Right cardiac atrium (tissue), 5 donors: ENCODE results near the gene UXS1. TPM values are rescaled to one million over a fixed set of nuclear protein-coding genes. Genes with fewer than 3 reads are reported as not detected.
A peak's percentile ranks its signal among the peaks of the same experiment; 100 is the strongest.

Source experiments
- ATAC-seq, 2 donors: fragments of 200-7000 bp; cut with Tn5 transposase; one replicate each; pipeline versions ENCODE4 v1.8.0 to v1.9.1; 2020; ENCODE audit warnings: moderate library complexity in 2 of 2, mild to moderate bottlenecking in 1 of 2
- DNase-seq, 3 donors: peaks; one replicate each; pipeline ENCODE4 v3.0.0-alpha.2; 2020
- H3K27ac ChIP-seq: one replicate; pipeline ENCODE4 v1.5.1; 2013; ENCODE audit warnings: mild to moderate bottlenecking, low read length, control low read depth, moderate library complexity
- H3K27me3 ChIP-seq: one replicate; pipeline ENCODE4 v1.6.1; 2013; ENCODE audit not compliant: control insufficient read depth, insufficient read depth
- H3K4me1 ChIP-seq: one replicate; pipeline ENCODE4 v1.6.1; 2013; ENCODE audit warnings: low read length; ENCODE audit not compliant: control insufficient read depth, insufficient read depth
- H3K4me3 ChIP-seq: one replicate; pipeline ENCODE4 v1.5.1; 2013; ENCODE audit warnings: low read length, control low read depth
- H3K9me3 ChIP-seq: one replicate; pipeline ENCODE4 v1.6.1; 2013; ENCODE audit warnings: low read length; ENCODE audit not compliant: control insufficient read depth
- WGBS: extraction: QIAGEN DNeasy Blood & Tissue Kit; methylation state at CpG from one replicate; pipeline ENCODE4 v1.1.7; 2013; 5-methylcytosine and 5-hydroxymethylcytosine counted together
- intact Hi-C, 4 donors: fragments of 100-400 bp; cut with DNase I; formaldehyde crosslinking; loops; one replicate each; pipeline versions ENCODE4 v1.11.0 to v1.14.0; 2022 to 2023
- polyA plus RNA-seq: library from polyadenylated mRNA; stranded (reverse); fragments of 200-250 nt; gene quantifications from one replicate; pipeline ENCODE4 v1.2.3, GENCODE V29; 2013
- total RNA-seq, 4 donors: library from RNA; stranded (reverse); fragmentation: NEBNext Ultra II Directional; extraction: Animal tissue kit (Norgen Biotek cat#: 25700); gene quantifications; one replicate each; pipeline ENCODE4 v1.2.1, GENCODE V29; 2021
- donor health status: healthy with polysubstance abuse.
- donor health status: DM: no; HTN: yes; CAD: no.
- donor health status: DM: no; HTN: no; CAD: no.
- donor health status: DM: no; HTN: yes; CAD: no; lungs with severe emphysema.
- donor health status: DM: yes; HTN: yes; CAD: no.

The UXS1 gene
- total and polyA plus RNA-seq, 5 donors: 25.7 to 35.4 (median 27.3) TPM

DNA sequence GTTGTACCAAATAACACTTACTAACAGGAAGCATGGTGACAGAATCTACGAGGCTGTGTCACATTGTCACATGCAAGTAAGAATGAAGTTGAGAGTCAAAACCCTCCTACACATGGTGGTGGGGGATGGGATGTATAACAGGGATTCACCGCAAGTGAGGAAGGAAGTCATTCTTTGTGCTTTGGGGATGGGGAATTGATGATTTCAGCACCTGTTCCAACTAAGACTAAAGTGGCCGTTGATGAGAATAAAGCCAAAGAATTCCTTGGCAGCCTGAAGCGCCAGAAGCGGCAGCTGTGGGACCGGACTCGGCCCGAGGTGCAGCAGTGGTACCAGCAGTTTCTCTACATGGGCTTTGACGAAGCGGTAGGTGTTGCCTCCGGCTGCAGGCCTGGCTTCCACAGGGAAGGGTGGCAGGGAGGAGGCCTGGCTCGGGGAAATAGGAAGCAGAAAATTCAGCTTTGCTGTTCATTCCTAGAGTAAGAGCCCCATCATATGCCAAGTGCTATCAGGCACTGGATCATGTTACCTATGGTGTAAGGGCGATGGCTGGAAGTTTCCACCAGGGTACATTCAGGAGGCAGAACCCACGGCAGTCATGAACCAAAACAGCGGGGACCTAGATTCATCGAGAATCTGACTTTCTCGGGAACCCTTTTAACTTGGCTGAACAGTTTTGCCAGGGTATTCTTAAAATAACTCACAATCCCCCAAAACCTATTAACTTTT is 120.3 kb downstream of the UXS1 start:
- H3K27ac ChIP-seq: no peak overlapping the region
- DNase-seq (no peak), ATAC-seq (no peak)
- no peak overlapping the region for H3K4me3 ChIP-seq
- intact Hi-C loops: loop anchor here in 1 of 4 donors (10.0 kb wide), 1 partner anchor 499 kb away; no protein-coding TSS in a partner anchor
- no peaks in the 10 kb centered on the region for H3K4me1 ChIP-seq
- WGBS: 73% methylated on average over 17 of the region's 17 CpGs
- no peaks in the 10 kb centered on the region for H3K27me3 ChIP-seq
- H3K9me3 ChIP-seq: no peaks in the 10 kb centered on the region

- no peaks in the 10 kb centered on the region for H3K9me3 ChIP-seq
- intact Hi-C loops: loop anchor here in 1 of 4 donors (10.0 kb wide), 1 partner anchor 495 kb away; no protein-coding TSS in a partner anchor
- H3K27ac ChIP-seq: no peak overlapping the region
- no peak for DNase-seq
- no peaks in the 10 kb centered on the region for H3K4me1 ChIP-seq
- H3K4me3 ChIP-seq: no peak overlapping the region
- ATAC-seq: no peak
- H3K27me3 ChIP-seq: no peaks in the 10 kb centered on the region
- WGBS: 96% methylated on average over 4 of the region's 4 CpGs
Measured at GRCh38 chr2:106070181-106070580, 123.9 kb downstream of the UXS1 start.

GRCh38 chr2:106068451-106068850 is 125.7 kb downstream of the UXS1 start:
- intact Hi-C loops: no loop called here
- Histone ChIP-seq H3K4me1 (no peaks in the 10 kb centered on the region), H3K27me3 (no peaks in the 10 kb centered on the region), H3K4me3 (no peak overlapping the region), H3K27ac (no peak overlapping the region), H3K9me3 (no peaks in the 10 kb centered on the region)
- no peak for ATAC-seq
- no peak for DNase-seq
- WGBS: 86% methylated on average over 4 of the region's 4 CpGs

GRCh38 chr2:106065983-106066820 is 127.9 kb downstream of the UXS1 start:
- Histone ChIP-seq H3K4me3 (peak overlapping the region; percentile 36), H3K9me3 (no peaks in the 10 kb centered on the region), H3K27ac (no peak overlapping the region), H3K27me3 (no peaks in the 10 kb centered on the region), H3K4me1 (no peaks in the 10 kb centered on the region)
- DNase-seq (peak in 1 of 3 donors; percentile 51), ATAC-seq (peak; percentile 8 to 25)
- intact Hi-C loops: no loop called here
- 60% methylated on average over 26 of the region's 26 CpGs for WGBS

DNA sequence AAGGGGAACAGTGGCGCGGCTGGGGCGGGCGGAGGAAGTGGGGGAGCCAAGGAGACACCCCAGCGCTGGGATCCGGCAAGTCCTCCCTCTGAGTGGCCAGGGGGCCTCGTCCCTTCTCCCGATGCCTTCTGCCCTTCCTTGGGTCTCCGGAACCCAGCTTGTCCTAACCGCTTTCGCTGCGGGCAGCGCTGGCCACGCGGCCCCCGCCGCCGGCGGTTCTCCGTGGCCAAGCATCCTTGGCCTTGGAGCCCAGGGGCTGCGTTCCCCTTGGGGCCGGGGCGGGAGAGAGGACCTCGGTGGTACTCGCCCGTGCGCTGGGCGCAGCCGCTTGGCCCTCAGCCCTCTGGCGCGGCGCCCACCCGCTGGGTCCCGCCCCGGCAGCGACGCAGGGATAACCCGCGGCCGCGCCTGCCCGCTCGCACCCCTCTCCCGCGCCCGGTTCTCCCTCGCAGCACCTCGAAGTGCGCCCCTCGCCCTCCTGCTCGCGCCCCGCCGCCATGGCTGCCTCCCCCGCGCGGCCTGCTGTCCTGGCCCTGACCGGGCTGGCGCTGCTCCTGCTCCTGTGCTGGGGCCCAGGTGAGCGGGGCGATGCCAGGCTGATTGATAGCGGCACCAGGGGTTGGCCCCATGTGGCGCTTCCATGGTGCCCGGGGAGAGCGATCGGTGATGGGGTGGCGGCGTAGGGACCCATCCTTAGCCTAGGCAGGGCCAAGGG is 128.7 kb downstream of the UXS1 start:
- intact Hi-C loops: no loop called here
- H3K9me3 ChIP-seq: no peaks in the 10 kb centered on the region
- DNase-seq (peak; percentile 48 to 82 (median 81)), ATAC-seq (peak; percentile 82 to 86)
- H3K4me1 ChIP-seq: no peaks in the 10 kb centered on the region
- no peaks in the 10 kb centered on the region for H3K27me3 ChIP-seq
- H3K4me3 ChIP-seq: peak overlapping the region; percentile 36
- H3K27ac ChIP-seq: no peak overlapping the region
- 5% methylated on average over 68 of the region's 68 CpGs for WGBS

DNA sequence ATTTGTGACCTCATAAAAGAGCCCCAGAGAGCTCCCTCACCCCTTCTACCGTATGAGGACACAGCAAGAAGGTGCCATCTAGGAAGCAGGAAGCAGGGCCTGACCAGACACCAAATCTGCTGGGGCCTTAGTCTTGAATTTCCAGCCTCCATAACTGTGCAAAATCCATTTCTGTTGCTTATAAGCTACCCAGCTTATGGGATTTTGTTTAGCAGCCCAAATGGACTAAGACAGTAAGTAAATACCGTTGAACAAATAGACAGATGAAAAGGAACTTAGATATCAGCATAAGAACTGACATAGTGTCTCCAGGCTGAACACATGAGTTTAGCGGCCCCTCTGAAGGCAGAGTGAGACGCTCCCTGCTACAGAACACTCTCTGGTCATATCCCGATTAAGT is 130.9 kb downstream of the UXS1 start:
- H3K27me3 ChIP-seq: no peaks in the 10 kb centered on the region
- 72% methylated on average over 5 of the region's 5 CpGs for WGBS
- DNase-seq (no peak), ATAC-seq (no peak)
- H3K27ac ChIP-seq: no peak overlapping the region
- no peaks in the 10 kb centered on the region for H3K4me1 ChIP-seq
- H3K4me3 ChIP-seq: no peak overlapping the region
- no peaks in the 10 kb centered on the region for H3K9me3 ChIP-seq
- intact Hi-C loops: no loop called here

DNA sequence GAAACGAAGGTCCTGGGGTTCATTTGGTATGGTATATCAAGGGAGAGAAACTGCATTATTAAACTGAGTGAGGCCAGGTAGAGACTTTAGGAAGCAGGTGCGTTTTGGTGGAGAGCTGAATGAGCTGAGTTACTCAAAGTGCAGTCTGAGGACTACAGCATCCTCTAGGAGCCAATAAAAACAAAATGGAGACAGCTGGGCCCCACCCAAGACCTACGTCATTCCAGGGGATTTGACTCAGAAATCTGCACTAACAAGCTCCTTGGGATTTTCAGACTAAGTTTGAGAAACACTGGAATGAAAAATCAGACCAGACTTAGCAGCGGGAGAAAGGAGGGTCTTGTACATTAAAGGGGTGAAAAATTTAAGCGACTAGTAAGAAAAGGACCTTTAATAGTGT is 131.5 kb downstream of the UXS1 start:
- 79% methylated on average over 5 of the region's 5 CpGs for WGBS
- intact Hi-C loops: no loop called here

GRCh38 chr2:106061611-106062349 is 132.3 kb downstream of the UXS1 start:
- no peaks in the 10 kb centered on the region for H3K9me3 ChIP-seq
- intact Hi-C loops: no loop called here

More for the DNA sequence above, 131.5 kb downstream of the UXS1 start:
- H3K27me3 ChIP-seq: no peaks in the 10 kb centered on the region
- no peak overlapping the region for H3K27ac ChIP-seq
- DNase-seq (peak; percentile 69 to 87 (median 76)), ATAC-seq (peak; percentile 55 to 79)
- H3K4me3 ChIP-seq: no peak overlapping the region
- H3K9me3 ChIP-seq: no peaks in the 10 kb centered on the region
- no peaks in the 10 kb centered on the region for H3K4me1 ChIP-seq

DNA sequence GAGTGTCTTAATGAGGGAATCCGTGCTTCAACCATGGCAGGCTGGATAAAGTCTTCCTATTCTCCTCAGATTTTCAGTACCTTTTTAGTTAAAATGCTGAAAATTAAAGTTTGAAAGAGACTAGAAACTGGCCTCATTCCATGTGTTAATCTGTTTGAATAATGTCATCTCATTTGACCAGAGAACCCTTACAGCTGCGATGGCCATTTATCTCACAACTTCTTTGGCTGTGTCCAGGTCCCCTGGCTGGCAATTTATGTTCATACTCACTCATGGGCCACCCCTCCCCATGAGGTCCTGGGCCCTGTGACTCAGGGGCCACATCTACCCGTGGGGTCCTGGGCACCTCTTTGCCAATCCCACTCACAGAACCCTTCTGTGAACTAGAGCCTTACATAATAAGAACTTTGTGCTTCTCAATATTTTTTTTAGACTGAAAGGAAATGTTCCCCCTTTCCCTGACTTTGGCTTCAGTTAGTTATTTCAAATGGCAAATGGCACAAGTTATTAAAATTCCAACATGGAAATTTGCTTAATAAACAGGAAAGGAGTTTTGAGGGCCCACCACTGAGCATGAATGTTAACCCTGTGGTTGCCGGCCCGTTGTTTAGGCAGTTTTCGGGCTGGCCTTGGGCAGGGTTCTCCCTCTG is 134.6 kb downstream of the UXS1 start:
- no peaks in the 10 kb centered on the region for H3K4me1 ChIP-seq
- no peaks in the 10 kb centered on the region for H3K27me3 ChIP-seq
- 70% methylated on average over 6 of the region's 6 CpGs for WGBS
- intact Hi-C loops: no loop called here
- no peaks in the 10 kb centered on the region for H3K9me3 ChIP-seq
- no peak overlapping the region for H3K4me3 ChIP-seq
- DNase-seq (no peak), ATAC-seq (no peak)
- H3K27ac ChIP-seq: no peak overlapping the region

More at GRCh38 chr2:106061611-106062349, 132.3 kb downstream of the UXS1 start:
- Histone ChIP-seq H3K4me1 (no peaks in the 10 kb centered on the region), H3K27me3 (no peaks in the 10 kb centered on the region), H3K27ac (no peak overlapping the region), H3K4me3 (no peak overlapping the region)
- 79% methylated on average over 9 of the region's 9 CpGs for WGBS
- no peak for ATAC-seq
- DNase-seq: no peak
